ENCODE data around the gene CCDC152.
"Not testable (repeated sequence)": the region's sequence is repeated elsewhere in the genome, so short reads cannot be mapped to it uniquely, and the experiment has no call there.

Gene CCDC152

GRCh38 chr5:42756606-42757601, at the start of gene CCDC152:
TSS of gene CCDC152 (plus strand) at chr5:42756818. CDS start at chr5:42759122, 2,304 bp downstream.
- peaks cover 5% of the 10 kb centered on the region for H3K27me3 Mint-ChIP-seq
- H3K4me1 Mint-ChIP-seq (ENCODE audit: low read depth), result peaks cover 13% of the 10 kb centered on the region
- H3K4me3 Mint-ChIP-seq, result peak within 1 kb of the TSS; percentile 88
- H3K9me3 Mint-ChIP-seq (ENCODE audit: low read depth), result no peaks in the 10 kb centered on the region
- peak within 1 kb of the TSS; percentile 67 for H3K27ac Mint-ChIP-seq
- H3K36me3 Mint-ChIP-seq, result no peaks in the 10 kb centered on the region

DNA sequence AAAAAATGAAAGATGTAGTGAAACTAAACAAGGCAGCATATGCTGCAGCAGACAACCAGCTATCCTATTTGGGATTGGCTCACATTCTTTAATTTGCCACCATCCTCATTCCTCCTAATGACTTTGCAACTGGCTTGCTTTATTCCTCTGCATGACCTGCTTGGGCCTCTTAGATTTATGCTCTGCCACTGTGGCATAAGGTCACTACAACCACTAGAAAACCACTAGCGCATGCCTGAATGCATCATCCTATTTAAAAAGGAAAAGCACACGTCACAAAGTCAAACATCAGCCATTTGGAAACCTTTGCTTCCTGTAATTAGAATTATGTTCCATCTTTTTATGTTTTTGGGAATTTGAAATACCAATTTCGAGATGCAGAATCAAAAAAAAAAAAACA, 40.8 kb upstream of the CCDC152 start:
- Mint-ChIP-seq H3K36me3 (no peaks in the 10 kb centered on the region), H3K9me3 (ENCODE audit: low read depth) (no peaks in the 10 kb centered on the region), H3K4me1 (ENCODE audit: low read depth) (peaks cover 16% of the 10 kb centered on the region), H3K27me3 (no peaks in the 10 kb centered on the region), H3K27ac (no peak overlapping the region), H3K4me3 (no peak overlapping the region)

GRCh38 chr5:42718591-42718990, 38.0 kb upstream of the CCDC152 start:
- Mint-ChIP-seq H3K27me3 (peaks cover 3% of the 10 kb centered on the region), H3K4me3 (no peak overlapping the region), H3K36me3 (no peaks in the 10 kb centered on the region), H3K9me3 (ENCODE audit: low read depth) (no peaks in the 10 kb centered on the region), H3K4me1 (ENCODE audit: low read depth) (peaks cover 16% of the 10 kb centered on the region), H3K27ac (no peak overlapping the region)

GRCh38 chr5:42719034-42719433, 37.6 kb upstream of the CCDC152 start:
- Mint-ChIP-seq H3K4me1 (ENCODE audit: low read depth) (peaks cover 16% of the 10 kb centered on the region), H3K4me3 (no peak overlapping the region), H3K27ac (no peak overlapping the region)

DNA sequence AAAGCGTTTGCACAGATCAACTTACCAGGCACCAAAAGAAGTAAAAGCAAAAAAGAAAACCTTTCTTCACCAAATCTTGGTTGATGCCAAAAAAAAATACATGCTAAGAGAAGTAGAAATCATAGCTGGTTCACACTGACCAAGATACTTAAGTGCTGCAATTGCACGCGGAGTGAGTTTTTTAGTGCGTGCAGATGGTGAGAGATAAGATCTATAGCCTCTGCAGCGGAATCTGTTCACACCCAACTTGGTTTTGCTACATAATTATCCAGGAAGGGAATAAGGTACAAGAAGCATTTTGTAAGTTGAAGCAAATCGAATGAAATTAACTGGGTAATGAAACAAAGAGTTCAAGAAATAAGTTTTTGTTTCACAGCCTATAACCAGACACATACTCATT, 36.4 kb upstream of the CCDC152 start:
- no peak overlapping the region for H3K4me3 Mint-ChIP-seq
- peaks cover 16% of the 10 kb centered on the region for H3K4me1 Mint-ChIP-seq (ENCODE audit: low read depth)
- peaks cover 3% of the 10 kb centered on the region for H3K27me3 Mint-ChIP-seq
- no peak overlapping the region for H3K27ac Mint-ChIP-seq
- no peaks in the 10 kb centered on the region for H3K9me3 Mint-ChIP-seq (ENCODE audit: low read depth)
- H3K36me3 Mint-ChIP-seq, result no peaks in the 10 kb centered on the region

More at GRCh38 chr5:42719034-42719433, 37.6 kb upstream of the CCDC152 start:
- Mint-ChIP-seq H3K9me3 (ENCODE audit: low read depth) (no peaks in the 10 kb centered on the region), H3K27me3 (peaks cover 3% of the 10 kb centered on the region), H3K36me3 (no peaks in the 10 kb centered on the region)

DNA sequence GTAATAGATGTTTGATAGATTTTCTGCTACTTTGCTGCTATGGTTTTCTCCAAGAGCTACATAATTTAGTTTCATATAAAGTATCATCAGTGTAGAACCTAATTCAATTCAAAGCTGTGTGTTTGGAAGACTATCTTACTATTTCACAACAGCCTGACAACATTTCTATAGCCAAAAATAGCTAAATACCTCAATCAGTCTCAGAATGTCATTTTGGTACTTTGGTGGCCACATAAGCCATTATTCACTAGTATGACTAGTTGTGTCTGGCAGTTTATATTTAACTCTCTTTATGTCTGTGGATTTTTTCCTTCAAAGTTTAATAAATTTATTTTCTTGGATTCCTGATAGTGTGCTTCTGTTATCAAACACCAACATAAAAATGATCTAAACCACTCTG, 35.1 kb upstream of the CCDC152 start:
- peaks cover 3% of the 10 kb centered on the region for H3K27me3 Mint-ChIP-seq
- H3K36me3 Mint-ChIP-seq, result no peaks in the 10 kb centered on the region
- H3K9me3 Mint-ChIP-seq (ENCODE audit: low read depth), result no peaks in the 10 kb centered on the region
- H3K27ac Mint-ChIP-seq, result no peak overlapping the region
- peaks cover 16% of the 10 kb centered on the region for H3K4me1 Mint-ChIP-seq (ENCODE audit: low read depth)
- H3K4me3 Mint-ChIP-seq, result no peak overlapping the region

DNA sequence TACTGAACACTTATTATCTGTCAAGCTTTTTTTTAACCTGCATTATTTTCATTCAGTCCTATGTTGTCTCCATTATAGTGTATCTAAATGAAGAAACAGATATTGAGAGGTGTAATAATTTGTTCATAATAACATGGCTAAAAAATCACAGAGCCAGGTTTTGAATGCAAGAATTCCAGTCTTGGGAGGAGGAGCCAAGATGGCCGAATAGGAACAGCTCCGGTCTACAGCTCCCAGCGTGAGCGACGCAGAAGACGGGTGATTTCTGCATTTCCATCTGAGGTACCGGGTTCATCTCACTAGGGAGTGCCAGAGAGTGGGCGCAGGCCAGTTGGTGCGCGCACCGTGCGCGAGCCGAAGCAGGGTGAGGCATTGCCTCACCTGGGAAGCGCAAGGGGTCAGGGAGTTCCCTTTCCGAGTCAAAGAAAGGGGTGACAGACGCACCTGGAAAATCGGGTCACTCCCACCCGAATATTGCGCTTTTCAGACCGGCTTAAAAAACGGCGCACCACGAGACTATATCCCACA, 22.0 kb upstream of the CCDC152 start:
- not testable (repeated sequence) for H3K27ac Mint-ChIP-seq; H3K36me3 Mint-ChIP-seq; H3K4me1 Mint-ChIP-seq (ENCODE audit: low read depth); H3K27me3 Mint-ChIP-seq; H3K9me3 Mint-ChIP-seq (ENCODE audit: low read depth); H3K4me3 Mint-ChIP-seq

DNA sequence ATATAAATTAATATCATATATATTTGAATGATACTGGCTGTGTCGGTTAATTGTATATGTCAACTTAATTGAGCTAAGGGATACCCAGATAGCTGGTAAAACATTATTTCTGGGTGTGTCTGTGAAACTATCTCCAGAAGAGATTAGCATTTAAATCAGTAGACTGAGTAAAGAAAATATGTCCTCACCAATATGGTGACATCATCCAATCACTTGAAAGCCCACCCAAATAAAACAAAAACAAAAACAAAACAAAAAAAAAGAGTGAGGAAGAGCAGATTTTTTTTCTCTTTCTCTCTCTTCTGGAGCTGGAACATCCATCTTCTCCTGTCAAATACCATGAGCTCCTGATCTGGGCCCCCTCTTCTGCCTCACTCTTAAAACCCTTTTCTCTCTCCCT, 15.7 kb upstream of the CCDC152 start:
- Mint-ChIP-seq H3K36me3 (no peaks in the 10 kb centered on the region), H3K4me3 (no peak overlapping the region), H3K27me3 (no peaks in the 10 kb centered on the region), H3K27ac (no peak overlapping the region), H3K4me1 (ENCODE audit: low read depth) (no peaks in the 10 kb centered on the region), H3K9me3 (ENCODE audit: low read depth) (no peaks in the 10 kb centered on the region)

DNA sequence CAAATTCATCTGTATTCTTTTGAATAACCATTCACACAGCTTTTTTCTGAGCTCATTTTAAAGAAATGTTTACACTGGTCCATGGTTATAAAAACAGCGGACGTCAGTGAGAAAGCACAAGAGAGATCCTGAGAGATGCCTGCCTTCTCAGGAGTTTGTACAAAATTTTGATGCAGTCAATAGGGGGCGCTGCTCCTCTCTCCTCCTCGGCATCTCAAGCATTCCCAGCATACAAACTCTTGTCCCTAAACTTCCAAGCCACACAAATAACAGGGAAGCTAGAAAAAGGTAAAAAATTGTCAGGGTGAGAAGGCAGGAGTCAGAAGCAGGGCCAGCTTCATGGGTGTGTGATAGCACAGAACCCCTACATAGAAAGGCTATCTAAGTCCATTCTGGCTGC, 11.2 kb upstream of the CCDC152 start:
- Mint-ChIP-seq H3K9me3 (ENCODE audit: low read depth) (no peaks in the 10 kb centered on the region), H3K4me3 (no peak overlapping the region), H3K27ac (no peak overlapping the region), H3K36me3 (no peaks in the 10 kb centered on the region), H3K27me3 (no peaks in the 10 kb centered on the region), H3K4me1 (ENCODE audit: low read depth) (peaks cover 2% of the 10 kb centered on the region)

DNA sequence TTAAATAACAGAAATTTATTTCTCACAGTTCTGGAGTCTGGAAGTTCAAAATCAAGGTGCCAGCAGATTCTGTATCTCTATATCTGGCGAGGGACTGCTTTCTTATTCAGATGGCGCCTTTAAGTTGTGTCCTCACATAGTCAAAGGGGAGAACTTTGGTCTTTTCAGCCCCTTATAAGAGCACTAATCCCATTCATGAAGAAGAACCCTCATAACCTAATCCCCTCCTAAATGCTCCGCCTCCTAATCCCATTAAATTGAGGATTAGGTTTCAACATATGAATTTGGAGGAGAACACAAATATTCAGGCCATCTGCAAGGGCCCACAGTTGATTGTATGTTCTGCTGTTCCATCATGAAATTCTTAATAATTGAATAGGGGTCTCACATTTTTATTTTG, 10.8 kb upstream of the CCDC152 start:
- Mint-ChIP-seq H3K36me3 (no peaks in the 10 kb centered on the region), H3K4me3 (no peak overlapping the region), H3K27me3 (no peaks in the 10 kb centered on the region), H3K9me3 (ENCODE audit: low read depth) (no peaks in the 10 kb centered on the region), H3K27ac (no peak overlapping the region), H3K4me1 (ENCODE audit: low read depth) (peaks cover 2% of the 10 kb centered on the region)

GRCh38 chr5:42749020-42749419, 7.6 kb upstream of the CCDC152 start:
- H3K4me1 Mint-ChIP-seq (ENCODE audit: low read depth), result peaks cover 2% of the 10 kb centered on the region
- H3K27ac Mint-ChIP-seq, result no peak overlapping the region
- no peaks in the 10 kb centered on the region for H3K27me3 Mint-ChIP-seq
- H3K4me3 Mint-ChIP-seq, result no peak overlapping the region
- no peaks in the 10 kb centered on the region for H3K36me3 Mint-ChIP-seq
- no peaks in the 10 kb centered on the region for H3K9me3 Mint-ChIP-seq (ENCODE audit: low read depth)

DNA sequence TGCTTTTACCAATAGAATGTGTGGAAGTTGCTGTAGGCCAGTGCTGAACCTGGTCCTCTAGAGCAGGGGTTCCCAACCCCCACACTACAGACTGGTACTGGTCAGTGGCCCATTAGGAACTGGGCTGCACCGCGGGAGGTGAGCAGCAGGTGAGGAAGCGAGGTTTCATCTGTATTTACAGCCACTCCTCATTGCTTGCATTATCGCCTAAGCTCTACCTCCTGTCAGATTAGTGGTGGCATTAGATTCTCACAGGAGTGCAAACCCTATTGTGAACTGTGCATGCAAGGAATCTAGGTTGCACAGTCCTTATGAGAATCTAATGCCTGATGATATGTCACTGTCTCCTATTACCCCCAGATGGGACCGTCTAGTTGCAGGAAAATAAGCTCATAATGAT, 6.1 kb upstream of the CCDC152 start:
- H3K4me3 Mint-ChIP-seq, result no peak overlapping the region
- no peak overlapping the region for H3K27ac Mint-ChIP-seq
- peaks cover 2% of the 10 kb centered on the region for H3K4me1 Mint-ChIP-seq (ENCODE audit: low read depth)
- H3K36me3 Mint-ChIP-seq, result no peaks in the 10 kb centered on the region
- no peaks in the 10 kb centered on the region for H3K27me3 Mint-ChIP-seq
- no peaks in the 10 kb centered on the region for H3K9me3 Mint-ChIP-seq (ENCODE audit: low read depth)

- Mint-ChIP-seq H3K27me3 (no peaks in the 10 kb centered on the region), H3K9me3 (ENCODE audit: low read depth) (no peaks in the 10 kb centered on the region), H3K4me3 (no peak overlapping the region), H3K36me3 (no peaks in the 10 kb centered on the region), H3K27ac (no peak overlapping the region), H3K4me1 (ENCODE audit: low read depth) (peaks cover 2% of the 10 kb centered on the region)
Observed at GRCh38 chr5:42751044-42751443, 5.6 kb upstream of the CCDC152 start.

- H3K27me3 Mint-ChIP-seq, result peaks cover 2% of the 10 kb centered on the region
- H3K4me1 Mint-ChIP-seq (ENCODE audit: low read depth), result peaks cover 13% of the 10 kb centered on the region
- no peak overlapping the region for H3K27ac Mint-ChIP-seq
- no peaks in the 10 kb centered on the region for H3K36me3 Mint-ChIP-seq
- no peaks in the 10 kb centered on the region for H3K9me3 Mint-ChIP-seq (ENCODE audit: low read depth)
- no peak overlapping the region for H3K4me3 Mint-ChIP-seq
Observed at GRCh38 chr5:42753099-42753498, 3.5 kb upstream of the CCDC152 start.

- Mint-ChIP-seq H3K9me3 (ENCODE audit: low read depth) (no peaks in the 10 kb centered on the region), H3K36me3 (no peaks in the 10 kb centered on the region), H3K27ac (no peak overlapping the region), H3K27me3 (peaks cover 5% of the 10 kb centered on the region), H3K4me1 (ENCODE audit: low read depth) (peaks cover 13% of the 10 kb centered on the region), H3K4me3 (no peak overlapping the region)
Observed at GRCh38 chr5:42759456-42759855, 2.8 kb downstream of the CCDC152 start.
